ENCODE measurements around the gene NAV1.

- TF ChIP-seq POLR2AphosphoS5 (IDR thresholded peaks at IDR 0.05) (no peak), CTCF (IDR thresholded peaks at IDR 0.05) (no peak)
Measured at GRCh38 chr1:201501144-201501543, 37.8 kb upstream of the NAV1 start.
